ENCODE results near the gene SLC37A4.
"Not testable (repeated sequence)": the region's sequence is repeated elsewhere in the genome, so short reads cannot be mapped to it uniquely, and the experiment has no call there.

DNA sequence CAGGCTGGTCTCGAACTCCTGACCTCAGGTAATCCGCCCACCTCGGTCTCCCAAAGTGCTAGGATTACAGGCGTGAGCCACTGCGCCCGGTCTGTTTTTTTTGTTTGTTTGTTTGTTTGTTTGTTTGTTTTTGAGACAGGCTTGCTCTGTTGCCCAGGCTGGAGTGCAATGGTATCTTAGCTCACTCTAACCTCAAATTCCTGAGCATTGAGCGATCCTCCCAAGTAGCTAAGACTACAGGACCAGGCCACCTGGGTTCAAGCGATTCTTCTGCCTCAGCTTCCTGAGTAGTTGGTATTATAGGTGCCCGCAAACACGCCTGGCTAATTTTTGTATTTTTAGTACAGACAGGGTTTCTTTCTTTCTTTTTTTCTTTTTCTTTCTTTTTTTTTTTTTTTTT lies 2.7 kb upstream of the SLC37A4 start:
- TF ChIP-seq, protein P1, sequence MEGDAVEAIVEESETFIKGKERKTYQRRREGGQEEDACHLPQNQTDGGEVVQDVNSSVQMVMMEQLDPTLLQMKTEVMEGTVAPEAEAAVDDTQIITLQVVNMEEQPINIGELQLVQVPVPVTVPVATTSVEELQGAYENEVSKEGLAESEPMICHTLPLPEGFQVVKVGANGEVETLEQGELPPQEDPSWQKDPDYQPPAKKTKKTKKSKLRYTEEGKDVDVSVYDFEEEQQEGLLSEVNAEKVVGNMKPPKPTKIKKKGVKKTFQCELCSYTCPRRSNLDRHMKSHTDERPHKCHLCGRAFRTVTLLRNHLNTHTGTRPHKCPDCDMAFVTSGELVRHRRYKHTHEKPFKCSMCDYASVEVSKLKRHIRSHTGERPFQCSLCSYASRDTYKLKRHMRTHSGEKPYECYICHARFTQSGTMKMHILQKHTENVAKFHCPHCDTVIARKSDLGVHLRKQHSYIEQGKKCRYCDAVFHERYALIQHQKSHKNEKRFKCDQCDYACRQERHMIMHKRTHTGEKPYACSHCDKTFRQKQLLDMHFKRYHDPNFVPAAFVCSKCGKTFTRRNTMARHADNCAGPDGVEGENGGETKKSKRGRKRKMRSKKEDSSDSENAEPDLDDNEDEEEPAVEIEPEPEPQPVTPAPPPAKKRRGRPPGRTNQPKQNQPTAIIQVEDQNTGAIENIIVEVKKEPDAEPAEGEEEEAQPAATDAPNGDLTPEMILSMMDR (IDR thresholded peaks at IDR 0.05 in 4 of 5, conservative IDR thresholded peaks at IDR 0.05 in 1 of 5), result not testable (repeated sequence)
- TF ChIP-seq POLR2A (IDR thresholded peaks at IDR 0.05), result not testable (repeated sequence)

Measured in gastrocnemius medialis (tissue), 4 donors.